Keratinocyte (primary cell): ENCODE measurements around the gene UPF3A. TPM values are rescaled to one million over a fixed set of nuclear protein-coding genes. Genes with fewer than 3 reads are reported as not detected.
A peak's percentile ranks its signal among the peaks of the same experiment; 100 is the strongest.

ENCODE experiments used
- DNase-seq: peaks from one replicate; pipeline ENCODE4 v3.0.0-alpha.2; 2011; ENCODE audit warnings: low read depth, missing footprints, low spot score
- FAIRE-seq: peaks from 2 replicates; lab custom pipeline; 2011; peaks lifted over from hg19 to GRCh38; lab: Jason Lieb, UNC
- H2AFZ ChIP-seq: 2 replicates; pipeline ENCODE4 v1.6.0; 2012; ENCODE audit warnings: low read length, control low read depth, inconsistent platforms; ENCODE audit not compliant: control insufficient read depth
- H3K27ac ChIP-seq: 2 replicates; pipeline ENCODE4 v1.5.1; 2011; ENCODE audit warnings: low read length; ENCODE audit not compliant: control insufficient read depth, insufficient read depth
- H3K27me3 ChIP-seq: 3 replicates; pipeline ENCODE4 v1.6.0; 2011; ENCODE audit warnings: low read length; ENCODE audit not compliant: control insufficient read depth, insufficient read depth; ENCODE audit errors: extremely low read depth
- H3K36me3 ChIP-seq, 2 experiments: 2 replicates in 1 of 2; 3 replicates in 1 of 2; pipeline ENCODE4 v1.5.1; 2011; ENCODE audit warnings: low read length in 2 of 2, mild to moderate bottlenecking in 1 of 2; ENCODE audit not compliant: control insufficient read depth in 2 of 2, insufficient read depth in 2 of 2; ENCODE audit errors: extremely low read depth in 1 of 2
- H3K4me1 ChIP-seq: 3 replicates; pipeline ENCODE4 v1.5.1; 2011; ENCODE audit warnings: low read length; ENCODE audit not compliant: control insufficient read depth, insufficient read depth; ENCODE audit errors: extremely low read depth
- H3K4me2 ChIP-seq: 3 replicates; pipeline ENCODE4 v1.6.0; 2011; ENCODE audit warnings: low read depth, low read length; ENCODE audit not compliant: control insufficient read depth, insufficient read depth; ENCODE audit errors: extremely low read depth
- H3K4me3 ChIP-seq, 3 experiments: fragments of 200-600 bp in 1 of 3; sonication (generic) in 1 of 3; 2 replicates in 2 of 3; 3 replicates in 1 of 3; pipeline ENCODE4 v1.5.1; 2011 to 2016; ENCODE audit warnings: low read length in 3 of 3, mild to moderate bottlenecking in 3 of 3, control low read depth in 2 of 3, inconsistent platforms in 1 of 3, low read depth in 1 of 3, mixed read lengths in 1 of 3, mixed run types in 1 of 3, moderate library complexity in 1 of 3; ENCODE audit not compliant: control insufficient read depth in 2 of 3, insufficient read depth in 2 of 3; ENCODE audit errors: extremely low read depth in 1 of 3
- H3K79me2 ChIP-seq: 2 replicates; pipeline ENCODE4 v1.6.0; 2012; ENCODE audit warnings: low read length; ENCODE audit not compliant: control insufficient read depth, insufficient read depth
- H3K9ac ChIP-seq: 3 replicates; pipeline ENCODE4 v1.6.0; 2011; ENCODE audit warnings: low read length; ENCODE audit not compliant: control insufficient read depth, insufficient read depth; ENCODE audit errors: extremely low read depth
- H3K9me1 ChIP-seq: 3 replicates; pipeline ENCODE4 v1.6.0; 2011; ENCODE audit warnings: low read length; ENCODE audit not compliant: control insufficient read depth, insufficient read depth; ENCODE audit errors: extremely low read depth
- H3K9me3 ChIP-seq: 2 replicates; pipeline ENCODE4 v1.5.1; 2012; ENCODE audit warnings: low read depth, low read length; ENCODE audit not compliant: control insufficient read depth
- H4K20me1 ChIP-seq: 3 replicates; pipeline ENCODE4 v1.6.0; 2011; ENCODE audit warnings: low read length; ENCODE audit not compliant: control insufficient read depth, insufficient read depth; ENCODE audit errors: extremely low read depth
- CTCF ChIP-seq, 3 experiments: IDR thresholded peaks in 1 of 3; conservative IDR thresholded peaks in 1 of 3; optimal IDR thresholded peaks in 1 of 3; 2 replicates in 2 of 3; 3 replicates in 1 of 3; pipeline versions ENCODE3 to v1.5.1; 2011; ENCODE audit warnings: low read length in 3 of 3, mild to moderate bottlenecking in 3 of 3, moderate library complexity in 2 of 3, control low read depth in 1 of 3, inconsistent platforms in 1 of 3; ENCODE audit not compliant: insufficient read depth in 2 of 3; ENCODE audit errors: extremely low read depth in 1 of 3
- EZH2 ChIP-seq: IDR thresholded peaks from one replicate; pipeline ENCODE4 v1.6.1; 2012; ENCODE audit warnings: inconsistent platforms, mild to moderate bottlenecking, low read length, moderate library complexity
- dilution Hi-C: fragments of 300-500 bp; cut with MboI; formaldehyde crosslinking; loops from one replicate; pipeline ENCODE4 v1.7.0; 2020; ENCODE audit warnings: low sequenced_read_pairs; ENCODE audit not compliant: extremely low pct_ligation_motif_present
- polyA plus RNA-seq, 5 experiments: library from polyadenylated mRNA; depleted of rRNA in 3 of 5; stranded (reverse) in 3 of 5; stranded (forward) in 1 of 5; unstranded in 1 of 5; fragments of >200 nt; gene quantifications; 1 replicate in 1 of 5; 2 replicates in 3 of 5; 3 replicates in 1 of 5; pipeline versions ENCODE4 v1.2.1 to v1.2.3, GENCODE V29; 2011 to 2012; ENCODE audit warnings: missing spikeins in 2 of 5, low read depth in 1 of 5, low replicate concordance in 1 of 5

UPF3A gene
- polyA plus RNA-seq, 1 donor (not counting 4 experiments of a cell fraction or from before 2014, with no cell fraction given): 60.8 TPM

GRCh38 chr13:114311908-114312307 is 30.5 kb downstream of the UPF3A start:
- no peaks in the 10 kb centered on the region for H3K9me1 ChIP-seq
- H3K79me2 ChIP-seq: peaks cover 26% of the 10 kb centered on the region
- no peak overlapping the region for H3K4me3 ChIP-seq
- H3K9ac ChIP-seq: no peak overlapping the region
- H3K9me3 ChIP-seq: no peaks in the 10 kb centered on the region
- no peak for DNase-seq
- TF ChIP-seq CTCF (optimal IDR thresholded peaks at IDR 0.05 in 1 of 3, IDR thresholded peaks at IDR 0.05 in 1 of 3, conservative IDR thresholded peaks at IDR 0.05 in 1 of 3; ENCODE audit: extremely low read depth in 1 of 3, insufficient read depth in 2 of 3, low read length in 3 of 3) (no peak), EZH2 (no peak)
- dilution Hi-C loops: no loop called here
- no peak overlapping the region for H2AFZ ChIP-seq
- FAIRE-seq: no peak
- no peaks in the 10 kb centered on the region for H4K20me1 ChIP-seq
- peaks cover 9% of the 10 kb centered on the region for H3K4me1 ChIP-seq
- no peaks in the 10 kb centered on the region for H3K27me3 ChIP-seq
- no peak overlapping the region for H3K4me2 ChIP-seq
- no peak overlapping the region for H3K27ac ChIP-seq
- H3K36me3 ChIP-seq: peaks cover 0 to under 1% of the 10 kb centered on the region in 2 experiments

GRCh38 chr13:114313061-114313860 is 31.9 kb downstream of the UPF3A start:
- Histone ChIP-seq H3K4me1 (peaks cover 9% of the 10 kb centered on the region), H3K9me3 (no peaks in the 10 kb centered on the region), H3K27me3 (no peaks in the 10 kb centered on the region), H3K9me1 (no peaks in the 10 kb centered on the region), H3K4me2 (peak overlapping the region; percentile 91), H4K20me1 (no peaks in the 10 kb centered on the region), H3K36me3 (no peaks in the 10 kb centered on the region), H3K4me3 (peak overlapping the region in 2 of 3 experiments; percentile 84 to 89), H3K9ac (peak overlapping the region; percentile 81), H2AFZ (peak overlapping the region; percentile 58), H3K27ac (peak overlapping the region; percentile 81), H3K79me2 (peaks cover 39% of the 10 kb centered on the region)
- dilution Hi-C loops: no loop called here
- TF ChIP-seq CTCF (optimal IDR thresholded peaks at IDR 0.05 in 1 of 3, IDR thresholded peaks at IDR 0.05 in 1 of 3, conservative IDR thresholded peaks at IDR 0.05 in 1 of 3; ENCODE audit: extremely low read depth in 1 of 3, insufficient read depth in 2 of 3, low read length in 3 of 3) (no peak), EZH2 (no peak)
- DNase-seq: no peak
- no peak for FAIRE-seq
